Heart left ventricle (tissue), 16 donors: ENCODE data around the gene CNTNAP4. TPM values are rescaled to one million over a fixed set of nuclear protein-coding genes. Genes with fewer than 3 reads are reported as not detected.
A peak's percentile ranks its signal among the peaks of the same experiment; 100 is the strongest.

ENCODE experiments used
- ATAC-seq, 4 donors: fragments of 200-7000 bp; cut with Tn5 transposase; one replicate each; pipeline ENCODE4 v1.9.1; 2020 to 2022; ENCODE audit warnings: moderate library complexity in 4 of 4, mild to moderate bottlenecking in 3 of 4, moderate number of reproducible peaks in 1 of 4
- DNase-seq, 5 donors: peaks; one replicate each; pipeline ENCODE4 v3.0.0-alpha.2; 2020
- H3K27ac ChIP-seq, 12 donors: fragments of 200-600 bp; sonication (generic) in 4 of 12; one replicate each; pipeline versions ENCODE4 v1.5.0 to v1.8.0; 2016 to 2022; ENCODE audit warnings: mild to moderate bottlenecking in 2 of 12
- H3K27me3 ChIP-seq, 9 donors: fragments of 200-600 bp; sonication (generic) in 2 of 9; one replicate each; pipeline versions ENCODE4 v1.5.1 to v1.8.0; 2016 to 2022; ENCODE audit warnings: mild to moderate bottlenecking in 3 of 9
- H3K36me3 ChIP-seq, 9 donors: fragments of 200-600 bp; sonication (generic) in 2 of 9; one replicate each; pipeline versions ENCODE4 v1.5.0 to v1.8.0; 2018 to 2022; ENCODE audit warnings: mild to moderate bottlenecking in 2 of 9
- H3K4me1 ChIP-seq, 12 donors: fragments of 200-600 bp; sonication (generic) in 4 of 12; one replicate each; pipeline versions ENCODE4 v1.5.0 to v1.8.0; 2016 to 2022; ENCODE audit warnings: mild to moderate bottlenecking in 3 of 12
- H3K4me3 ChIP-seq, 12 donors: fragments of 200-600 bp; sonication (generic) in 4 of 12; one replicate each; pipeline versions ENCODE4 v1.5.0 to v1.8.0; 2017 to 2022; ENCODE audit warnings: mild to moderate bottlenecking in 9 of 12, moderate library complexity in 4 of 12
- H3K9me3 ChIP-seq, 12 donors: fragments of 200-600 bp; sonication (generic) in 4 of 12; one replicate each; pipeline versions ENCODE4 v1.5.0 to v1.8.0; 2016 to 2022; ENCODE audit warnings: mild to moderate bottlenecking in 1 of 12
- CTCF ChIP-seq, 12 donors: fragments of 200-600 bp; sonication (generic) in 4 of 12; IDR thresholded peaks; one replicate each; pipeline versions ENCODE4 v1.5.0 to v1.8.0; 2018 to 2022; ENCODE audit warnings: antibody characterized with exemption in 12 of 12, mild to moderate bottlenecking in 5 of 12
- POLR2A ChIP-seq, 2 donors: fragments of 450-650 bp; IDR thresholded peaks; one replicate each; pipeline ENCODE4 v1.6.1; 2017; ENCODE audit warnings: antibody characterized with exemption in 2 of 2, mild to moderate bottlenecking in 2 of 2, moderate library complexity in 2 of 2
- WGBS, 4 donors: extraction: QIAGEN DNeasy Blood & Tissue Kit in 2 of 4; methylation state at CpG; one replicate each; pipeline versions ENCODE4 v1.1.5 to v1.1.7; 2013 to 2018; 5-methylcytosine and 5-hydroxymethylcytosine counted together
- intact Hi-C, 10 donors: fragments of 100-400 bp; cut with DNase I; formaldehyde crosslinking; loops; one replicate each; pipeline versions ENCODE4 v1.11.1 to v1.14.2; 2022
- polyA plus RNA-seq, 2 donors: library from polyadenylated mRNA; stranded (reverse); fragments of 200-250 nt; gene quantifications; one replicate each; pipeline ENCODE4 v1.2.3, GENCODE V29; 2013
- total RNA-seq, 9 donors: library from RNA; depleted of rRNA in 2 of 9; stranded (reverse); fragments of >200 nt in 2 of 9; fragmentation: NEBNext Ultra II Directional in 3 of 9; extraction: Animal tissue kit (Norgen Biotek cat#: 25700) in 3 of 9; gene quantifications; one replicate each; pipeline versions ENCODE4 v1.1.0 to v1.2.4, GENCODE V29; 2016 to 2023
- donor health status: ischemic (EF 13 %, LVEDD 7.1; RV severe dilation, severe dysfunction).
- donor health status: healthy with polysubstance abuse.
- donor health status: DM: no; HTN: yes; CAD: no.
- donor health status: DM: no; HTN: no; CAD: no.
- donor health status: ischemic (EF 25% LVEDD 6.9; RV normal size, moderate dysfunction).
- donor health status: ischemic (EF 25% LVEDD 5.7; RV mildly dilated, moderate dysfunction).
- donor health status: healthy.
- donor health status: DM: yes; HTN: yes; CAD: no.
- donor health status: ischemic (EF 35%, LVEDD 5.7; RV mildly dilated, moderate dysfunction).
- donor health status: nonischemic (EF 11% LVEDD 7.7; RV severe dilation, severe dysfunction).
- donor health status: DM: yes; HTN: yes; CAD: no.
- donor health status: PGD.
- donor health status: ischemic (EF 29% LVEDD 5.4; RV normal size, mild dysfunction).
- donor health status: nonischemic (EF 23%, LVEDD 6.1; RV moderate dilation, normal function).

CNTNAP4 gene
- total and polyA plus RNA-seq, 11 donors = not detected

GRCh38 chr16:76278086-76278485 lies 885 bp downstream of the CNTNAP4 start:
- 60 to 74% (median 71%) methylated on average over 5 of the region's 5 CpGs for WGBS, 4 donors
- H3K4me3 ChIP-seq = no peak overlapping the region
- no peak for DNase-seq
- no peaks in the 10 kb centered on the region for H3K36me3 ChIP-seq
- H3K4me1 ChIP-seq = no peaks in the 10 kb centered on the region
- no peaks in the 10 kb centered on the region for H3K9me3 ChIP-seq
- ATAC-seq = no peak
- H3K27ac ChIP-seq = no peak overlapping the region
- TF ChIP-seq CTCF (IDR thresholded peaks at IDR 0.05) (no peak), POLR2A (IDR thresholded peaks at IDR 0.05) (no peak)
- peaks cover 0 to 9% (median 0%) of the 10 kb centered on the region in 9 donors for H3K27me3 ChIP-seq
- intact Hi-C loops = loop anchor here in 5 of 10 donors (5.0 to 10.0 kb wide), 4 partner anchors 369 to 897 kb away; no protein-coding TSS in a partner anchor

GRCh38 chr16:76278980-76279379 lies 1.8 kb downstream of the CNTNAP4 start:
- no peaks in the 10 kb centered on the region for H3K36me3 ChIP-seq
- H3K27ac ChIP-seq = no peak overlapping the region
- no peaks in the 10 kb centered on the region for H3K4me1 ChIP-seq
- DNase-seq = no peak
- peaks cover 0 to 9% (median 0%) of the 10 kb centered on the region in 9 donors for H3K27me3 ChIP-seq
- no peak for ATAC-seq
- TF ChIP-seq POLR2A (IDR thresholded peaks at IDR 0.05) = no peak
- peak in 7 of 12 donors; percentile 14 to 32 (median 23) for TF ChIP-seq CTCF (IDR thresholded peaks at IDR 0.05)
- H3K9me3 ChIP-seq = no peaks in the 10 kb centered on the region
- intact Hi-C loops = loop anchor here in 5 of 10 donors (5.0 to 10.0 kb wide), 4 partner anchors 368 to 896 kb away; no protein-coding TSS in a partner anchor
- no peak overlapping the region for H3K4me3 ChIP-seq

- Histone ChIP-seq H3K36me3 (no peaks in the 10 kb centered on the region), H3K27ac (no peak overlapping the region), H3K27me3 (peaks cover 0 to 9% (median 0%) of the 10 kb centered on the region in 9 donors), H3K9me3 (no peaks in the 10 kb centered on the region), H3K4me3 (no peak overlapping the region), H3K4me1 (no peaks in the 10 kb centered on the region)
- intact Hi-C loops = loop anchor here in 2 of 10 donors (10.0 kb wide), 2 partner anchors 364 to 884 kb away; no protein-coding TSS in a partner anchor
- ATAC-seq (no peak), DNase-seq (no peak)
- 86 to 89% (median 88%) methylated on average over 6 of the region's 6 CpGs for WGBS, 4 donors
- no peak for TF ChIP-seq CTCF (IDR thresholded peaks at IDR 0.05)
- TF ChIP-seq POLR2A (IDR thresholded peaks at IDR 0.05) = no peak
These were observed 3.4 kb downstream of the CNTNAP4 start for GRCh38 chr16:76280421-76281215.

- no peaks in the 10 kb centered on the region for H3K9me3 ChIP-seq
- no peaks in the 10 kb centered on the region for H3K27me3 ChIP-seq
- no peak overlapping the region for H3K27ac ChIP-seq
- TF ChIP-seq POLR2A (IDR thresholded peaks at IDR 0.05) = no peak
- TF ChIP-seq CTCF (IDR thresholded peaks at IDR 0.05) = no peak
- intact Hi-C loops = loop anchor here in 2 of 10 donors (10.0 kb wide), 2 partner anchors 357 to 877 kb away; no protein-coding TSS in a partner anchor
- H3K36me3 ChIP-seq = no peaks in the 10 kb centered on the region
- no peaks in the 10 kb centered on the region for H3K4me1 ChIP-seq
- DNase-seq (no peak), ATAC-seq (no peak)
- 35 to 57% (median 39%) methylated on average over 3 of the region's 3 CpGs for WGBS, 4 donors
- no peak overlapping the region for H3K4me3 ChIP-seq
These were observed 10.3 kb downstream of the CNTNAP4 start for GRCh38 chr16:76287466-76287865.
